Parathyroid adenoma (tissue), 2 donors: ENCODE results near the gene FAM83F.

Experiments used
- H2AFZ ChIP-seq: fragments of 300-600 bp; sonication (generic); one replicate; pipeline ENCODE4 v1.7.0; 2017; ENCODE audit warnings: antibody characterized with exemption, mild to moderate bottlenecking
- H3K27ac ChIP-seq: fragments of 300-600 bp; sonication (generic); one replicate; pipeline ENCODE4 v1.7.0; 2017
- H3K27me3 ChIP-seq: fragments of 300-600 bp; sonication (generic); one replicate; pipeline ENCODE4 v1.7.0; 2017; ENCODE audit warnings: low read length; ENCODE audit not compliant: control insufficient read depth, insufficient read depth
- H3K36me3 ChIP-seq: fragments of 300-600 bp; sonication (generic); one replicate; pipeline ENCODE4 v1.7.0; 2017; ENCODE audit warnings: low read length; ENCODE audit not compliant: control insufficient read depth, insufficient read depth
- H3K4me1 ChIP-seq: fragments of 300-600 bp; sonication (generic); one replicate; pipeline ENCODE4 v1.7.0; 2017; ENCODE audit warnings: control low read depth
- H3K4me2 ChIP-seq: fragments of 300-600 bp; sonication (generic); one replicate; pipeline ENCODE4 v1.7.0; 2017; ENCODE audit warnings: low read length
- H3K4me3 ChIP-seq: fragments of 300-600 bp; sonication (generic); one replicate; pipeline ENCODE4 v1.7.0; 2017; ENCODE audit warnings: low read depth, low read length
- H3K79me2 ChIP-seq: fragments of 300-600 bp; sonication (generic); one replicate; pipeline ENCODE4 v1.7.0; 2017; ENCODE audit warnings: control low read depth
- H3K9ac ChIP-seq: fragments of 300-600 bp; sonication (generic); one replicate; pipeline ENCODE4 v1.7.0; 2017; ENCODE audit warnings: mild to moderate bottlenecking
- H3K9me3 ChIP-seq: fragments of 300-600 bp; sonication (generic); one replicate; pipeline ENCODE4 v1.7.0; 2017; ENCODE audit warnings: low read length; ENCODE audit not compliant: control insufficient read depth
- TF ChIP-seq, protein P1 (sequence below): fragments of 300-600 bp; sonication (generic); IDR thresholded peaks from one replicate; pipeline ENCODE4 v1.7.0; 2017; ENCODE audit warnings: antibody characterized with exemption, mild to moderate bottlenecking
- donor health status: primary hyperparathyroidism.

FAM83F gene

DNA sequence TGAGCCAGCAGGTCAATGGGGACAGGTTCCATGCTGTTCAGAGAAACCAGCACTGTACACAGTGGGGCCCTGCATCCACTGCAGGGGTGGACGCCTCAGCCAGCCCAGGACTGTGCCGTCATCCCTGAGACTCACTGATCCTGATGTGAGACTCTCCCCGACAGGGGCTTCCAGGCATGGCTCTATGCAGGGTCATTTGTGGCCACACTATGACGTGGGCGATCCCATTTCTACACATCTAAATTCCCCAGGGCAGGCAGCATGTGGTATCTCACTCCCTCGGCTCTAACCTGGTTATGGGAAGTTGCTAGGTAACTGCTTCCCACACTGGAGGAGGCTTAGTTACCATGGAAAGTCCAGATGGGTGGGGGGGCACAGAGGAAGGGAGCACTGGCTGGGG is 14.2 kb upstream of the FAM83F start:
- Histone ChIP-seq H3K4me1 (no peaks in the 10 kb centered on the region), H3K4me2 (no peak overlapping the region), H3K9me3 (no peaks in the 10 kb centered on the region), H3K27ac (no peak overlapping the region), H3K4me3 (no peak overlapping the region), H2AFZ (no peak overlapping the region), H3K27me3 (no peaks in the 10 kb centered on the region), H3K36me3 (no peaks in the 10 kb centered on the region), H3K79me2 (no peaks in the 10 kb centered on the region), H3K9ac (no peak overlapping the region)
- TF ChIP-seq, protein P1, sequence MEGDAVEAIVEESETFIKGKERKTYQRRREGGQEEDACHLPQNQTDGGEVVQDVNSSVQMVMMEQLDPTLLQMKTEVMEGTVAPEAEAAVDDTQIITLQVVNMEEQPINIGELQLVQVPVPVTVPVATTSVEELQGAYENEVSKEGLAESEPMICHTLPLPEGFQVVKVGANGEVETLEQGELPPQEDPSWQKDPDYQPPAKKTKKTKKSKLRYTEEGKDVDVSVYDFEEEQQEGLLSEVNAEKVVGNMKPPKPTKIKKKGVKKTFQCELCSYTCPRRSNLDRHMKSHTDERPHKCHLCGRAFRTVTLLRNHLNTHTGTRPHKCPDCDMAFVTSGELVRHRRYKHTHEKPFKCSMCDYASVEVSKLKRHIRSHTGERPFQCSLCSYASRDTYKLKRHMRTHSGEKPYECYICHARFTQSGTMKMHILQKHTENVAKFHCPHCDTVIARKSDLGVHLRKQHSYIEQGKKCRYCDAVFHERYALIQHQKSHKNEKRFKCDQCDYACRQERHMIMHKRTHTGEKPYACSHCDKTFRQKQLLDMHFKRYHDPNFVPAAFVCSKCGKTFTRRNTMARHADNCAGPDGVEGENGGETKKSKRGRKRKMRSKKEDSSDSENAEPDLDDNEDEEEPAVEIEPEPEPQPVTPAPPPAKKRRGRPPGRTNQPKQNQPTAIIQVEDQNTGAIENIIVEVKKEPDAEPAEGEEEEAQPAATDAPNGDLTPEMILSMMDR = no peak

- H3K4me2 ChIP-seq = no peak overlapping the region
- H2AFZ ChIP-seq = no peak overlapping the region
- no peak overlapping the region for H3K4me3 ChIP-seq
- peaks cover 3% of the 10 kb centered on the region for H3K4me1 ChIP-seq
- H3K9ac ChIP-seq = no peak overlapping the region
- no peaks in the 10 kb centered on the region for H3K36me3 ChIP-seq
- H3K27ac ChIP-seq = no peak overlapping the region
- no peaks in the 10 kb centered on the region for H3K79me2 ChIP-seq
- H3K9me3 ChIP-seq = no peaks in the 10 kb centered on the region
- TF ChIP-seq, protein P1 = no peak
- no peaks in the 10 kb centered on the region for H3K27me3 ChIP-seq
Observed at GRCh38 chr22:39983346-39983745, 11.4 kb upstream of the FAM83F start.

DNA sequence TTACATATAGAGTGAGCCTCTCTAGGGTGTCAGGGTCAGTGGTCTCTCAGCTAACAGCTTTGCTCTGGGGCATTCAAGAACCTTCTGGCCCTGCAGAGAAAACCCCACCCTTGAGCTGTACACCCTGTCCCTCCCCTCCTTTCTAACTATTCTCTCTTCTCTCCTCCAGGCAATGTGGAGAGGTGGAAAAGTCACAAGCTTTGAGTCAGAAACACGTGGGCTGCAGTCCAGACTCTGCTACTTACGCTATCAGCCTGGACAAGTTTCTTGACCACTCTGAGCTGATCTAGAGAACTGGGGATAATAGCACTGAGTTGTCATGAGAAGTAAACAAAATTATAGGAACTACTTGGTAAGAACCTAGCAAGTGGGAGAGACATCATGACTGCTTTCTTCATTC is 10.7 kb upstream of the FAM83F start:
- Histone ChIP-seq H3K9ac (no peak overlapping the region), H3K9me3 (no peaks in the 10 kb centered on the region), H3K4me2 (no peak overlapping the region), H3K79me2 (no peaks in the 10 kb centered on the region), H3K4me1 (peaks cover 3% of the 10 kb centered on the region), H2AFZ (no peak overlapping the region), H3K27me3 (no peaks in the 10 kb centered on the region), H3K4me3 (no peak overlapping the region), H3K36me3 (no peaks in the 10 kb centered on the region), H3K27ac (no peak overlapping the region)
- TF ChIP-seq, protein P1 = no peak

DNA sequence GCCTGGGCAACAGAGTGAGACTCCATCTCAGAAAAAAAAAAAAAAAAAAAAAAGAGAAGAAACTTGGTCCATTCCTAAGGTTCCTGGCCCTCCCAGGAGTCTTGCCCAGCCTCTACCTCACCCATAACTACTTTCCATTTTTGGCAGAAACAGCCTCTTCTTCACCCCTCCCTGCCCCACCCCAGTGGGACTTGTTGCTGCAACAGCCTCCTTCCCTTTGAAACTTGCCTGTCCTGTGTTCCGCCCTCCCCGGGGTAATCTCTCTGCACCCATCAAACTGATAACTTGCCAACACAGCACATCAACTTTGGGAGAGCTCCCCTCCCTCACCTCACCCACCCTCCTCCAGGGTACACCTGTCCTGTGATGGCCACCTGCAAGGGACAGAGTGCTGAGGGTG is 10.0 kb upstream of the FAM83F start:
- H3K9ac ChIP-seq = no peak overlapping the region
- H2AFZ ChIP-seq = no peak overlapping the region
- H3K79me2 ChIP-seq = no peaks in the 10 kb centered on the region
- H3K4me3 ChIP-seq = no peak overlapping the region
- no peak overlapping the region for H3K4me2 ChIP-seq
- peaks cover 3% of the 10 kb centered on the region for H3K4me1 ChIP-seq
- H3K36me3 ChIP-seq = no peaks in the 10 kb centered on the region
- no peak overlapping the region for H3K27ac ChIP-seq
- H3K27me3 ChIP-seq = no peaks in the 10 kb centered on the region
- TF ChIP-seq, protein P1 = no peak
- no peaks in the 10 kb centered on the region for H3K9me3 ChIP-seq

GRCh38 chr22:39985383-39986035 is 9.2 kb upstream of the FAM83F start:
- no peak overlapping the region for H3K9ac ChIP-seq
- H3K79me2 ChIP-seq = no peaks in the 10 kb centered on the region
- no peaks in the 10 kb centered on the region for H3K9me3 ChIP-seq
- no peak overlapping the region for H2AFZ ChIP-seq
- no peaks in the 10 kb centered on the region for H3K27me3 ChIP-seq
- no peak overlapping the region for H3K27ac ChIP-seq
- peaks cover 3% of the 10 kb centered on the region for H3K4me1 ChIP-seq
- TF ChIP-seq, protein P1 = no peak
- H3K36me3 ChIP-seq = no peaks in the 10 kb centered on the region
- no peak overlapping the region for H3K4me2 ChIP-seq
- H3K4me3 ChIP-seq = no peak overlapping the region
